ENCODE results near the gene DDHD1. TPM values are rescaled to one million over a fixed set of nuclear protein-coding genes. Genes with fewer than 3 reads are reported as not detected.

DDHD1 gene
- total RNA-seq, 1 experiment from 2014 or later: 15.7 TPM

- H3K56ac ChIP-seq (ENCODE audit: insufficient read length, low read depth, low read length): no peak overlapping the region
- H3K9me3 ChIP-seq (ENCODE audit: control insufficient read depth, low read depth, low read length): no peaks in the 10 kb centered on the region
- no peak overlapping the region for H2BK120ac ChIP-seq (ENCODE audit: low read depth, low read length, poor library complexity, severe bottlenecking)
- no peak for DNase-seq
- no peak for TF ChIP-seq CTCF (conservative IDR thresholded peaks at IDR 0.05)
- H3K27ac ChIP-seq (ENCODE audit: insufficient read length, low read depth, low read length): no peak overlapping the region
- no peak overlapping the region for H3K18ac ChIP-seq (ENCODE audit: insufficient read length, low read depth, low read length)
- H3K23me2 ChIP-seq (ENCODE audit: insufficient read length, low read depth, low read length, poor library complexity, severe bottlenecking): peaks cover 12% of the 10 kb centered on the region
- Mint-ChIP-seq H3K4me1 (peaks cover 24 to 28% of the 10 kb centered on the region in 2 experiments), H3K36me3 (ENCODE audit: insufficient read depth in 1 of 3, low read depth in 3 of 3) (peaks cover 0 to 4% (median 0%) of the 10 kb centered on the region in 3 experiments; a peak in 2 of 7 replicates), H3K27ac (no peak overlapping the region; a peak in 1 of 7 replicates), H3K4me3 (no peak overlapping the region), H3K27me3 (ENCODE audit: low read depth) (peaks cover 3% of the 10 kb centered on the region; the same call in 1 of the 2 replicates), H3K9me3 (peaks cover 0 to 3% of the 10 kb centered on the region in 2 experiments; a peak in 1 of 5 replicates)
- no peak overlapping the region for H3K4me2 ChIP-seq (ENCODE audit: insufficient read depth, insufficient read length, low read length)
- H4K20me1 ChIP-seq (ENCODE audit: control insufficient read depth, insufficient read depth, insufficient read length): no peaks in the 10 kb centered on the region
- no peaks in the 10 kb centered on the region for H3K27me3 ChIP-seq (ENCODE audit: insufficient read depth, low read length)
- no peak overlapping the region for H2BK12ac ChIP-seq (ENCODE audit: insufficient read length, low read depth, low read length)
- H2BK5ac ChIP-seq (ENCODE audit: insufficient read length, low read length): no peak overlapping the region
- no peak overlapping the region for H2AK5ac ChIP-seq (ENCODE audit: insufficient read length, low read length)
- H3K79me1 ChIP-seq (ENCODE audit: insufficient read depth, low read depth, low read length, poor library complexity, severe bottlenecking): no peaks in the 10 kb centered on the region
- no peak overlapping the region for H3K9ac ChIP-seq (ENCODE audit: extremely low read depth, insufficient read length, low read length)
- no peak overlapping the region for H3T11ph ChIP-seq (ENCODE audit: low read length)
- H4K5ac ChIP-seq (ENCODE audit: insufficient read length, low read depth, low read length): no peak overlapping the region
- no peak overlapping the region for H4K8ac ChIP-seq (replicated peaks; ENCODE audit: insufficient read length, low read depth, low read length)
- H3K4ac ChIP-seq (ENCODE audit: low read depth, low read length): no peak overlapping the region
- H3K79me2 ChIP-seq (ENCODE audit: insufficient read depth, low read length): peaks cover 9% of the 10 kb centered on the region; the same call in 1 of the 2 replicates
- H3K4me1 ChIP-seq (ENCODE audit: insufficient read depth, low read length): no peaks in the 10 kb centered on the region; the same call in 1 of the 2 replicates
- no peak overlapping the region for H2BK20ac ChIP-seq (ENCODE audit: low read depth, low read length, poor library complexity, severe bottlenecking)
- no peak overlapping the region for H4K91ac ChIP-seq (ENCODE audit: insufficient read length, low read depth, low read length)
- no peak overlapping the region for H3K23ac ChIP-seq (ENCODE audit: insufficient read length, low read depth, low read length)
- no peak overlapping the region for H2AFZ ChIP-seq (ENCODE audit: low read length)
- H3K14ac ChIP-seq (ENCODE audit: insufficient read depth, low read length): no peak overlapping the region
- H2BK15ac ChIP-seq (ENCODE audit: low read depth, low read length): no peak overlapping the region
These were observed 4.5 kb downstream of the DDHD1 start for GRCh38 chr14:53148671-53149070.
